GM21367 (cell line): Measurements from ENCODE around the gene POLR3K.
A peak's percentile ranks its signal among the peaks of the same experiment; 100 is the strongest.

Experiments
- ATAC-seq: cut with Tn5 transposase; IDR thresholded peaks from one replicate; pipeline ENCODE4 v1.9.1; 2021; ENCODE audit not compliant: unreplicated experiment

Gene POLR3K

DNA sequence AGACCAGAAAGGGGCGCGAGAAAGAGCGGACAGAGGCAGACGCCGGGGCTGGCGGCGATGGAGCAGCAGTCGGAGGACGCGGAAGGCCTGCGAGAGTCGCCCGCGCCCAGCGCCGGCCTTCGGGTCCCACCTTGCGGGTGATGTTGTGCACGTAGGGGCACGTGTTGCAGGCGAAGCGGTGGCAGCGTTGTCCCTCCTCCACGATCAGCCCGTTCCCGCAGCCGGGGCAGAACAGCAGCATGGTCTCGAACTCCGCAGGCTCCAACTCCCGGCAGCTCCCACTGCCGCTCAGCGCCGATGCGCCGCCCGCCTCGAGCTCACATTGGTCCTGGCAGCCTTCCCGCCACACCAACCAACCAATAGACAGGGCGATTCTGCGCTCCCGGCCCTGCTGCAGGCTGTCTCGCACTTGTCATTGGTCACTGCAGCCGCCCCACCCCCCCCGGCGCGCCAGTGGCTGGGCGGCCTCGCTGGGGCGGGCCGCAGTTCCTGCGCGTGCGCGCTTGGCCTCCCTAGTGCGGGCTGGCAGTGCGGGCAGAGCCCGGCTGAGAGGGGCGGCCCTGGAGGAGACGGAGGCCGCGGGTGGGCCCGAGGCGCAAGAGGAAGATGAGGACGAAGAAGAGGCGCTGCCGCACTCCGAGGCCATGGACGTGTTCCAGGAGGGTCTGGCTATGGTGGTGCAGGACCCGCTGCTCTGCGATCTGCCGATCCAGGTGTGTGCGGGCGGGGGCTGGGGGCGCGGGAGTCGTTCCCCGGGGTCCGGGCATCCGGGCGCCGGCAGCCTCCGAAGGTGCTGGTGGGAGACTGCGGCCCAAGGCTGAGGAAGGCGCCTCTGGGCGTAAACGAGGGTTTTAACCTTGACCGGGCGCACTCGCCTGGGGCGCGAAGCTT is at the start of gene POLR3K, which contains the start of gene SNRNP25:
Gene POLR3K, minus strand, starts transcription at position 263 of the 891 bp plus-strand sequence. Its CDS starts 22 bp downstream, at position 241.
Gene SNRNP25, plus strand, starts transcription at position 483 of the 891 bp plus-strand sequence. Its CDS starts 189 bp downstream, at position 672.
- ATAC-seq = peak; percentile 77

DNA sequence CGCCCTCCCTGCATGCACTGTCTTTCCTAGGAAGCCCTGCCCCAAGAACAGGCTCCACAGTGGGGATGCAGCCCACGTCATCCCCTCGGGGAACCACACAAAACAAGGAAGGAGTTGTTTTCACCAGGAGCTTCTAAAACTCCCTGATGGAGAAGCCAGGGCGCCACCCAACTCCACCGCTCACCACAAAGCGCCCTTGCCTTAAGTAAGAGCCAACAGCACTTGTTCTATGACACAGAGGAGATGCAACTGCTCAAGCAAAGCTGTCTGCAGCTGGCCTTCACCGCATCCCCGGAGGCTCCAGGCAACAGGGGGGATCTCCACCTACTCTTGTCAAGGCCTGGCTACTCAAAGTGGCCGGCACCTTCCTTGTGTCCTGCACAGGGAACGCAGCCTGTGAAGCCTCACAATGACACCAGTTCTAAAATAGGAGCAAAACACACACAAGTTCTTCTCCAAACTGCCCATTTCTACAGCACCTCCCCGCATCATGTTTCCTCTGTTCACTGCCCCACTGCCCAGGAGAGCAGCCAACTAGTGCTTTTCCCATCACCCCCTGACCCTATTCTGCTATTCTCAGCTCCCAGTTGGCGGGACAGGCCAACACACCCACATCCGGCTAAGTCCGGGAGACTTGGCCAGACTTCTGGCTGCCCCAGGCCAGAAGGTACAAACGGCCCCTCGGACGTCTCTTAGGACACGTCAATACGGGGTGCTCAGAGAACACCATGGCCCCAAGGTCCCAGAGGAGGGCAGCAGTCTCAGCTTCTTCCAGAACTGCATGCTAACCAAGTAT is 48.9 kb upstream of the POLR3K start:
- no peak for ATAC-seq

- ATAC-seq = no peak
Observed at GRCh38 chr16:101586-101985, 48.2 kb upstream of the POLR3K start.

DNA sequence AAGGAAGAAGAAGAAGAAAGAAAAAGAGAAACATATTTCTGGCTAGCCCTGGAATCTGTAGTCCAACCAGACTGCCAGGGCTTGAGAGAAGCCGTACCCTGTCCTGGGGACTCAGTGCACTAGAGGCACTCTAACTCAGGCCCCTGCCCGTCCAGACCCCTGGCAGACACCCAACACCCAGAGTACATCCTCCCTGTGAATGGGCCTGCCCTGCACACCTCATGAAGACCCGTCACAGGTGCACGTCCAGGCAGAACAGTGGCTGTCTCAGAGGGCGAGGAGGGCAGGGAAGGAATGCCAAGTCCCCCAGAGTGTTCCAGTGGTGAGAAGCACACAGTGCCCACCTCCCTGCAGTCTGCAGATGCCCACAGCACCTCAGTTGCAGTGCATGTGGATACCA is 47.6 kb upstream of the POLR3K start:
- ATAC-seq = no peak

GRCh38 chr16:97822-98221 is 44.4 kb upstream of the POLR3K start:
- no peak for ATAC-seq

DNA sequence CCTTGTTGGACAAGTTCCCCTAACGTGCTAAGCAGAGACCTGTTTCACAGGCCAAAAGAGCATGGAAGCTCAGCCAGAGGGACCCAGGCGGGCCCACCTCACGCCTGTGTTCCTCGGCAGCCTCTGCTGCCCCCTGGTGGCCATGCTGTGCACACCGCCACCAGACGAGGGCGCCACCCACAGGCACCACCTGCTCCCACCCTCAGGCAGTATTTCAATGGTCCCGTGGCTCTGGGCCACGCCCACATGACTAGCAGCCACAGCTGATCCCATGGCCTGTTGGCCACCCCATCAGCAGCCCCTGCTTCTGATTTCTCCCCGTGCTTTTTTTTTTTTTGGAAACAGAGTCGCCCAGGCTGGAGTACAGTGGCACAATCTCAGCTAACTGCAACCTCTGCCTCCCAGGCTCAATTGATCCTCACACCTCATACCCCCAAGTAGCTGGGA is 43.5 kb upstream of the POLR3K start:
- no peak for ATAC-seq

DNA sequence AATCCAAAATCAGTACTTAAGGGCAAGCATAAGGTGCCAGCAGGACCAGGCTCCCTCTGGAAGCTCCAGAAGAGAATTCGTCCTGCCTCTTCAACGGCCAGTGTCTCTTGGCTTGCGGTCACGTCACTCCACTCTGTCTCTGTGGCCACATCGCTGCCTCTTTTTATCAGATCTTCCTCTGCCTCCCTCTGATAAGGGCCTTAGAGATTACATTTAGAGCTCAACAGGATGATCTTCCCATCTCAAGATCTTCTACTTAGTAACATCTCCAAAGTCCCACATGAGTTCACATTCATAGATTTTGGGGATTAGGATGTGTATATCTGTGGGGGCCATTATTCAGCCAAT is 41.5 kb upstream of the POLR3K start:
- no peak for ATAC-seq

- ATAC-seq = no peak
Observed at GRCh38 chr16:92431-93339, 39.3 kb upstream of the POLR3K start.

DNA sequence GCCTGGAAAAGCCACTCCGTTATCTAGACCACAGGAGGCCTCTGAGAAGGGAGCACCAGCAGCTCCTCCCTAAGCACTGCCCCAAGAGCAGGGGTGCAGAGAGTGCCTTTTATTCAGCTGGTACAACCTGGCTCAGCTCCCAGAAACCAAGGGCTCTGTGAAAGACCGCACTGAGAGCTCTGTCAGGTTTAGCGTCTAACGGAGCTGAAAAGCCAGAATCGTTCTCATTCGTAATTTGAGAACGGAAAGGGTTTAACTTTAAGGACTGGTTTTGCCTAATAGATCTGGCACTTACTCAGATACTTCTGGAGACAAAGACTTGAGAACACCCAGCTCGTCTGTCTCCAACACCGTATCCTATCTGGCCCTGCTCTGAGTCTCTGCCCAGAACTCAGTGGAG is 38.1 kb upstream of the POLR3K start:
- no peak for ATAC-seq

DNA sequence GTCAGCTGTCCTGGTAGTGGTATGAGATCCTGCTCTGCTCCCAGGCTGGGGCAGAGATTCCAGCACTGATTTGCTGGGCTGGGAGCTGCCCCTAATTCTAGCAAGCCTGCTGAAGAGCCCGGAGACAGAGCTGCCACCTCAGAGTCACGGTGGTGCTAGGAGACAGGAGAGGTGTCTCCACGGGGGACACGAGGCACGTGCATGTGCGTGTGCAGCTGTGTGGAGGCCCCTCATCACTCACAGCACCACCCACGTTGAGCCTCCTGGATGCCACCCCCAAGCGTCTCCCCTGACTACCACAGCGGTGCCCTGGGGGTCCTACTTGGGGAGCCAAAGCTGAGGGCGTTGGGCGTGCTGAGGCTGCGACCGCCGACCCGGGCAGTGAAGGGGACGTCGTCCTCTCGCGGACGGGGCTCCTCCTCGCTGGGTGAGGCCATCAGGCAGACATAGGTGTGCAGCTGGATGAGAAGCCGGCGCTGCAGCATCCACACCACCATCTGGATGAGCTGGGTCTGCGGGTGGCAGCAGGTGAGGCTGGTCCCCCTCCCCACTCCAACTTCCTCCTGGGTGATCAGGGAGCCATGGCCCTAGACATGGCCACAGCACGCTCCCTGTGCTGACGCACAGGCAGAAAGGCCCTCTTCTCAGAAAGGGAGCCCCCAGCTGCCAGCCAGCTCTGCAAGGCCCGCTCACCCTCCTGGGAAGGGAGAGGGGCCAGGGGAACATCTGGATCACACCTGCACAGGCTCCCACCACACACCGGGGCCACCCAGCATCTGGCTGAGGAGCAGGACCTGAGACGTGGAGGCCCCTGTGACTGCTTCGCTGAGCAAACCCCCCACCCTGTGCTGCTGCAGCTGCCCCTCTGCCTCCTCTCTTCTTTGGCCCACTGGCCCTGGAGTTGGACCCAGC is 36.2 kb upstream of the POLR3K start:
- no peak for ATAC-seq

GRCh38 chr16:88613-89012 is 35.2 kb upstream of the POLR3K start:
- no peak for ATAC-seq

DNA sequence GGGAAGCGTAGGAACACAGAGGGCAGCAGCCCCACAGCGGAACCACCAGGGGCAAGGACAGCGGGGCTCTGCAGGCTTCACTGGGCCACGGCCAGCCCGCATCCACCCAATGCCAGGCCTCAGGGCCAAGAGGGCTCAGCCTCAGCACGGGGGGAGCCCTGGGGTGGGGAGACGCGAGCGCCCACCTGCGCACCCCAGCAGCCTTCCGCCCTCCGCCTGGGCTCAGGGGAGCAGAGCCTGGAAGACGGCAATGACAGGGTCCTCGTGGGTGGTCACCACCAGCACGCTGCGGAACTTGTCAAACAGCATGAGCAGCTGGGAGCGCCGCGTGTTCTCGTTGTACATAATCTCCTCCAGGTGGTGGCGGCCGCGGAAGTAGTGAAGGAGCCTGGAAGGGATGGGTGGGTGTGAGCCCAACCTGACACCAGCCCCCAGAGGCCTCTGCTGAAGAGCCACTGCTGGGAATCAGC is 33.1 kb upstream of the POLR3K start:
- no peak for ATAC-seq

DNA sequence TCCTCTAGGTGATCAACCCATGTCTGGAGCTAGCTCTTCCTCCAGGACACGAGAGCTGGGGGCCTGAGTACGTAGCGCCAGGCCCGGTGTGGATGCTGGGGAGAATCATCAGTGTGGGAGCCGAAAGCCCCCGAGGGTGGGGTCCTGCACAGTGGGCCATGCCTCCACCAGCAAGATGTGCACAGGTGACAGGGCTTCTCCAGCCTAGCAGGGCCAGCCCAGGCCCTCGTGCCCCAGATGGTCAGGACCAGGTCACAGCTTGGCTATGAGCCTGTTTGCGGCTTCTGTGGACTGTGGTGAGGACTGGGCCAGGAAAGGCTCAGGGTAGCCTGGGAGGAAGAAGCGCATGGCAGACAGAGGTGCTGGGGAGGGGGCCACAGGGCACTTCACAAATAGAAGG is 32.5 kb upstream of the POLR3K start:
- no peak for ATAC-seq

- no peak for ATAC-seq
Observed at GRCh38 chr16:85407-85782, 32.0 kb upstream of the POLR3K start.

GRCh38 chr16:84718-85406 is 31.5 kb upstream of the POLR3K start:
- ATAC-seq = peak; percentile 49

DNA sequence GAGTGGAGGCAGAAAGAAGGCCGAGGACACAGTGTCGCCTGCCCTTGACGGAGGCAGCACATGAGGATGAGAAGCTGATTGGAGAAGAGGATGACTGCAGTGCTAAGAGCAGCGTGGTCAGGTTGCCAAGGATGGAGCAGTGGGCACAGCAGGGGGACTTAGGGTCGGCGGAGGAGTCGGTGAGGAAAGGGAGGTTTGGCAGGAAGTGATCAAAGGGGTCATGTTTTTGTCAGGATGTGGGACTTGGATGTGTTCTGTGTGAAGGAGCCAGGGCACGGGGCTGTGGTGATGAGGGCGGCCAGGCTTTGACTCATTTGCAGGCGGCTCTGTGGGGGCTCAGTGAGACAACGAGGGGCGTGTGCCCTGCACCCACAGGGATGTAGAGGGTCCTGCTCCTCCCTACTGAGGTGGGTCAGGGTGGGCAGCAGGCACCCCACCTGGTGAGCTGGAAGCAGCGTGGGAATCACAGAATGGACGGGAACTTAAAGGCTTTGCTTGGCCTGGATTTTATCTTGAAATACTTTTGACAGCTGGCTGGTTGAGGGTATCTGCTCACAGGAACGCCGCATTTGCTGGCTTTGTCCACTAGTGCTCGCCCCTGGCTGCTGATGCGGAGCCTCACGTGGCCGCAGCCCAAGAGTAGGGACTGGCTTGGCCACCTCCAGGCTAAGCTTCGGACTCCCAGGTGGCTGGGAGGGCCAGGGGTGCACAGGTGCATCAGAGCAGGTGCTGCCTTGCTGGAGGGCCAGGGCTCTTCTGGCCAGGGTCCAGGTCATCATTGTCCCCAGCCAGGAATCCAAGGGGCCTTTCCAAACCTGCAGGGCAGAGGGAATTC is 30.6 kb upstream of the POLR3K start:
- no peak for ATAC-seq

- ATAC-seq = no peak
Observed at GRCh38 chr16:83060-83603, 29.7 kb upstream of the POLR3K start.
